ENCODE measurements around the gene PIAS1. TPM values are rescaled to one million over a fixed set of nuclear protein-coding genes. Genes with fewer than 3 reads are reported as not detected.

Gene PIAS1
- total RNA-seq, 1 donor from 2014 or later = 56.3 TPM

DNA sequence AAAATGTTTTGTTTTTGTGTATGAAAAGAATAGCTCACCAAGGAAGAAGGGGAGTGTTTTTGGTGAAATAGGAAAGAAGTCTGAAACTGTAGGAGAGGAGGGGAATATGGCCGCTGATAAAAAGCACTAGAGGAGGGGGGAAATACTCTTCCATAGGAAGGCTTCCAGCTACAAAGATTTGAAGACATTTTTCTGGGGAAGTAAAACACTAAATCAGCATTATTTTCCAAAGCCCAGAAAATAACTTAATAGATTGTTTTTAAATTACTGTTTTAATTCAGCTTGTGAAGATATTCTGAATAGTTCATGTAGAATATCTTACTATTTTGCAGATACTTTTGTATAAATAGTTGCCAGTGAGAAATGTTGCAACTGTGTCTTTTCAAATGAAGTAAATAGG, 96.1 kb downstream of the PIAS1 start:
- H3K9me3 Mint-ChIP-seq = no peaks in the 10 kb centered on the region
- CTCF ChIA-PET = no interaction called here
- H3K27ac Mint-ChIP-seq = no peak overlapping the region

DNA sequence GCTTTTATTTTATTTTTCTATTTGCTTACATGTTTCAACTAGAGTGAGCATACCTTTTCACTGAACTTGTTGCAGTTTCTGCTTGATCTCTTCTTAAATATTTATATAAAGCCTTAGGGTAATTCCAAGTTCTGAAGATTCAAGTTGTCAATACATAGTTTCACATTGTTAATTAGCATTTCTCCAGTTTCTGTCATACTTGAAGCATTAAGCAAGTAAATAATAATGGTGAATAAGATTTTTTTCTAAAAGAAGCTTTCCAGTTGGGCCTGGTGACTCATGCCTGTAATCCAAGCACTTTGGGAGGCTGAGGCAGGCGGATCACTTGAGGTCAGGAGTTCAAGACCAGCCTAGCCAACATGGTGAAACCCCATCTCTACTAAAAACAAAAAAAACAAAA, 97.2 kb downstream of the PIAS1 start:
- ChIA-PET CTCF (interaction anchor here (5.5 kb wide), 1 partner anchor 289 kb away, joined by 77 read pairs; no protein-coding TSS in a partner anchor), POLR2A (interaction anchor here (1.0 kb wide), 1 partner anchor 95 kb away, joined by 5 read pairs; no protein-coding TSS in a partner anchor)
- H3K4me3 Mint-ChIP-seq = no peak overlapping the region

More for the DNA sequence above, 96.1 kb downstream of the PIAS1 start:
- POLR2A ChIA-PET = no interaction called here
- DNase-seq (no peak), ATAC-seq (ENCODE audit: low read depth) (no peak)
- Mint-ChIP-seq H3K4me3 (no peak overlapping the region), H3K4me1 (peaks cover 3% of the 10 kb centered on the region), H3K36me3 (ENCODE audit: low read depth) (peaks cover 68% of the 10 kb centered on the region), H3K27me3 (no peaks in the 10 kb centered on the region)
- TF ChIP-seq, protein P1, sequence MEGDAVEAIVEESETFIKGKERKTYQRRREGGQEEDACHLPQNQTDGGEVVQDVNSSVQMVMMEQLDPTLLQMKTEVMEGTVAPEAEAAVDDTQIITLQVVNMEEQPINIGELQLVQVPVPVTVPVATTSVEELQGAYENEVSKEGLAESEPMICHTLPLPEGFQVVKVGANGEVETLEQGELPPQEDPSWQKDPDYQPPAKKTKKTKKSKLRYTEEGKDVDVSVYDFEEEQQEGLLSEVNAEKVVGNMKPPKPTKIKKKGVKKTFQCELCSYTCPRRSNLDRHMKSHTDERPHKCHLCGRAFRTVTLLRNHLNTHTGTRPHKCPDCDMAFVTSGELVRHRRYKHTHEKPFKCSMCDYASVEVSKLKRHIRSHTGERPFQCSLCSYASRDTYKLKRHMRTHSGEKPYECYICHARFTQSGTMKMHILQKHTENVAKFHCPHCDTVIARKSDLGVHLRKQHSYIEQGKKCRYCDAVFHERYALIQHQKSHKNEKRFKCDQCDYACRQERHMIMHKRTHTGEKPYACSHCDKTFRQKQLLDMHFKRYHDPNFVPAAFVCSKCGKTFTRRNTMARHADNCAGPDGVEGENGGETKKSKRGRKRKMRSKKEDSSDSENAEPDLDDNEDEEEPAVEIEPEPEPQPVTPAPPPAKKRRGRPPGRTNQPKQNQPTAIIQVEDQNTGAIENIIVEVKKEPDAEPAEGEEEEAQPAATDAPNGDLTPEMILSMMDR (IDR thresholded peaks at IDR 0.05) = no peak
- intact Hi-C loops (cut with micrococcal nuclease) = no loop called here

DNA sequence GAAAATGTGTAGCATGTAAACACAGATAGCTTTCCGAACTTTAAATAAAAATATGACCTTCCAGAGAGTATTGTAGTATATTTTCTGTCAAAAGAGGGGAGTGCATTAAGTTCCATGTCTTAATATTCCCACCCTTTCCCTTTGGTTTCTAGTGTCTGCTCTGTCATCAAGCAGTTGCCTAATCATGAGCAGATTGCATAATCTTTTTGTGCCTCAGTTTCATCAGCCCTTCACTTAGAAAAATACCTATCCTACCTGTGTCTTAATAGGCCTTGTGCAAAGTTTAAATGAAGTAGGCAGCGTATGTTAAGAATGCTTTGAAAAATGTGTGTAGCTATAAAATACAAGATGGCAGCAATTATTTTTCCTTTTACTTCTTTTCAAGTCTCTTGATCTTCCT, 98.2 kb downstream of the PIAS1 start:
- DNase-seq (no peak), ATAC-seq (ENCODE audit: low read depth) (no peak)
- TF ChIP-seq, protein P1 (IDR thresholded peaks at IDR 0.05) = no peak
- peaks cover 3% of the 10 kb centered on the region for H3K4me1 Mint-ChIP-seq
- no peaks in the 10 kb centered on the region for H3K9me3 Mint-ChIP-seq
- no peaks in the 10 kb centered on the region for H3K27me3 Mint-ChIP-seq
- intact Hi-C loops (cut with micrococcal nuclease) = no loop called here
- H3K4me3 Mint-ChIP-seq = no peak overlapping the region
- ChIA-PET POLR2A (interaction anchor here (1.0 to 1.1 kb wide), 2 partner anchors 96 to 289 kb away, joined by 3 to 5 read pairs; no protein-coding TSS in a partner anchor), CTCF (interaction anchor here (3.5 to 5.5 kb wide), 2 partner anchors 98 to 290 kb away, joined by 14 to 77 read pairs; partner anchors contain the start of gene PIAS1)
- H3K27ac Mint-ChIP-seq = peak overlapping the region; percentile 0
- H3K36me3 Mint-ChIP-seq (ENCODE audit: low read depth) = peaks cover 51% of the 10 kb centered on the region

More for the DNA sequence above, 97.2 kb downstream of the PIAS1 start:
- H3K4me1 Mint-ChIP-seq = peaks cover 3% of the 10 kb centered on the region
- intact Hi-C loops (cut with micrococcal nuclease) = no loop called here
- peaks cover 61% of the 10 kb centered on the region for H3K36me3 Mint-ChIP-seq (ENCODE audit: low read depth)
- DNase-seq (no peak), ATAC-seq (ENCODE audit: low read depth) (no peak)
- H3K27me3 Mint-ChIP-seq = no peaks in the 10 kb centered on the region
- TF ChIP-seq, protein P1 (IDR thresholded peaks at IDR 0.05) = no peak
- H3K9me3 Mint-ChIP-seq = no peaks in the 10 kb centered on the region
- no peak overlapping the region for H3K27ac Mint-ChIP-seq

DNA sequence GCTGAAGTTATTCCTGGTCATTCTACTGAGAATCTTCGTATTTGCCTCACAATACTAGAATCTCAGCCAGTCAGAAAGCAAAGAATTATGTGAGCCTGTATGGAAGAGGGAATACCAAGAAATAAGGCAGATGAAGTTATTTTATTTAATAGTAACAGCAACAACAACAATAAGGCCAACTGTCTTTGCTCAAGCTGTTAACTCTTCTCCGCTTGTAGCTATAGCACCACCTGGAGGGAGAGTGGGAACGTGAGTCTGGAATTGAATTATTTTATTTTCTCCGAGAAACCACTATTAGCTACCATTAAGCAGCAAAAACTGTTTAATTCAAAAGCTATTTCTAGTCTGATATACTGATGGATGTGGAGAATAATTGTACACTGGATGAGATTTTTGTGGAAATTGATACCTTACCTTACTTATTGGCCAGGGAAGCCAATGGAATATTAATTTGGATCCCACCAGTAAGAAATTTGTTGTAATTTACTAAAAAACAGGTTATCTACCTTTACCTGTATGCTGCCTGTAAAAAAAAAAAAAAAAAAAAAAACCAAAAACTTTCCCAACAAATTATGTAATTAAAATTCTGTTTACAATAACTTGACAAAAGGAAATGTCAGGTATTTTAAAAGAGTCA, 100.9 kb downstream of the PIAS1 start:
- Mint-ChIP-seq H3K27ac (no peak overlapping the region), H3K9me3 (no peaks in the 10 kb centered on the region), H3K4me1 (no peaks in the 10 kb centered on the region), H3K36me3 (ENCODE audit: low read depth) (peaks cover 41% of the 10 kb centered on the region), H3K4me3 (no peak overlapping the region), H3K27me3 (no peaks in the 10 kb centered on the region)
- TF ChIP-seq, protein P1 (IDR thresholded peaks at IDR 0.05) = no peak
- ChIA-PET POLR2A (no interaction called here), CTCF (interaction anchor here (0.9 to 5.5 kb wide), 4 partner anchors 101 to 314 kb away, joined by 3 to 77 read pairs (median 9); partner anchors contain the start of gene PIAS1)
- no peak for DNase-seq
- intact Hi-C loops (cut with micrococcal nuclease) = loop anchor here (1.0 kb wide), 2 partner anchors 101 to 292 kb away; partner anchors contain the start of gene PIAS1
- ATAC-seq (ENCODE audit: low read depth) = no peak

DNA sequence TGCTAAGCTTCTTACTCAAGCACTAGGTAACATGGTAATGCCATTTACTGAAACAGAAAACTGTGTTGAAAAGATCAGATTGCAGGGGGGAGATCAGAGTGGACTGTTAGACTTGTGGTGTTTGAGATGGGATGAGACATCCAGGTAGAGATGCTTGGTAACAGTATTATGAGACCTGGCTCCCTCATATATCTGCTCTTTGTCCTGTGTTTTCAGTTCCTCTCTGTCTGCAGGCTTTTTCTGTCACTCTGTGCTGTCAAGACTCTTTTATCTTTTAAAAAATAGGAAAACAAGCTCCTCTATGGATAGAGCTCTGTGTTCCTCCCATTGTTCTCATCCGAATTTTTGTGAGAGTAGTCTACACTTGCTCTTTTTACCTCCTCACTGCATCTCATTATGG, 103.0 kb downstream of the PIAS1 start:
- DNase-seq = no peak
- Mint-ChIP-seq H3K27me3 (no peaks in the 10 kb centered on the region), H3K9me3 (no peaks in the 10 kb centered on the region), H3K4me1 (no peaks in the 10 kb centered on the region), H3K4me3 (no peak overlapping the region), H3K36me3 (ENCODE audit: low read depth) (peaks cover 49% of the 10 kb centered on the region), H3K27ac (no peak overlapping the region)
- CTCF ChIA-PET = no interaction called here
- TF ChIP-seq, protein P1 (IDR thresholded peaks at IDR 0.05) = no peak
- intact Hi-C loops (cut with micrococcal nuclease) = no loop called here
- POLR2A ChIA-PET = no interaction called here
- ATAC-seq (ENCODE audit: low read depth) = no peak

Data from activated B cell treated with CpG ODN at 0.5 μM for 24 hours (primary cell).